ENCODE measurements around the gene DNAJC2.

The DNAJC2 gene

DNA sequence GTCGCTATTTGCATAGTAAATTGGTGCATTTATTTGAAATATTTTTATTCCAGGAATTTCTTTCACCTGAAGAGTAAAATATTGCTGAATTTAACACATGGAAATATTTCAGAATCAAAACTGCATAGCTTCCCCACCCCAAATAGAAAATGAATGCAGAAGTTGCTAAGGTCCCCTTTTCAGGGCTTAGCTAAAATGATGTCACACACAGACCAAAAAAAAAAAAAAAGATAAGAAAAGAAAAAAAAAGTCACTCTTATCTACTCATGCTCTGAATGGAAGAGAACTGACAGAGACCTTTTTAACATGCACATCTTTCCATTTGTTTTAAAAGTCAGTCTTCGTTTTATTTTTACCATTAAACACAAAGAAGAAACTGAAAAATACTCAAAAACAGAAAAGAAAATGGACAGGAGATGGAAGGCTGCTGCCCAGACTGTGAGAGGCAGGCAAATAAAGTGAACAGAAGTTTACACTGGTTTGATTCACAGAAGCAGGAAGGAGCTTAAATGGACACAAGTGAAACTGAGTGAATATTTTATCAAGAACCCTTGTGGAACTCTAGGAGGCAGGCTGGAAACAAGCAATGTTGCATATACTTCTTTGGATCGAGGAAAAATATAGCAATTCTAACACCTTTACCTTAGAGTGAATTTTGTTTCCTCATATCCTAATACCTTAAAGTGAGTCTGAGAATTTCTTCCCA, 34.9 kb upstream of the DNAJC2 start:
- H3K36me3 ChIP-seq (ENCODE audit: control insufficient read depth, insufficient read depth, low read length), result no peaks in the 10 kb centered on the region
- H3K4me1 ChIP-seq (ENCODE audit: control insufficient read depth, insufficient read depth, low read length), result no peaks in the 10 kb centered on the region
- H3K9me3 ChIP-seq (ENCODE audit: control insufficient read depth, low read length), result no peaks in the 10 kb centered on the region
- H3K27ac ChIP-seq (ENCODE audit: insufficient read depth, low read depth, low read length, poor library complexity, severe bottlenecking), result no peak overlapping the region
- H3K27me3 ChIP-seq (ENCODE audit: control insufficient read depth, insufficient read depth, low read length, poor library complexity, severe bottlenecking), result no peaks in the 10 kb centered on the region
- WGBS, 2 experiments, result 82 to 91% methylated on average over 2 of the region's 3 CpGs
- H3K4me3 ChIP-seq (ENCODE audit: insufficient read depth, low read depth, low read length), result no peak overlapping the region

DNA sequence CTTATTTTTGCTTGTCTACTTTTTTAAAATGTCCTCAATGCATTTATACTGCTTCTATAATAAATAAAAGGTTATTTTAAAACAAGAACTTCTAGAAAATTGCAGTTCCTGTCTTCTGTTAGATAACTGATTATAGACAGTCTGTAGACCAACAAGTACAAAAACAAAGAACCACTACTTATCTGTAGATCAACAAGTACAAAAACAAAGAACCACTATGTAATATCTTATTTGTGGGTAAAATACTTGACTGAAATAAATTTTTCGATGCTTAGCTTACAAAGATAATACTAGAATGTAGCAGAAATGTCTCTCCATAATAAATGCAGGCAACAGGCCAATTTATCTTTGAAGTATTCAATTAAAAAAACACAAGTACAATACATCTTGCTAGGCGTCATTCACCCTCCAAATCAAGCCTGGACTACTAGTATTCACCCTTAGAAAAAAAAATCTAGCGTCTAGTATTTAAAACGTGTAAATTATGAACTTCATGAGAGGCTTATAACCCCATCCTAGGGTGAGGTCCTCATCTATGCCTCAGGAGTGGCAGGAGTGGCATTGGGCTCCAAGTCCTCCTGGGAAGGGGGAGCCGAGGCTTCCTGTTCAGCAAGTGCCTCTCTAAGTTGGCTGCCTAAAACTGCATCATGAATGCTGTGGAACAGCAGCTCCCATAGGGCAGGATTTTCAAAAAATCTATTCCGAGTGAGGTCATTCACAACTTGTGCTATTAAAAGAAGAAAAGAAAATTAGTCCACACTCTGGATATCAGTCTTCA, 29.5 kb upstream of the DNAJC2 start:
- Histone ChIP-seq H3K4me1 (ENCODE audit: control insufficient read depth, insufficient read depth, low read length) (no peaks in the 10 kb centered on the region), H3K36me3 (ENCODE audit: control insufficient read depth, insufficient read depth, low read length) (peaks cover 4% of the 10 kb centered on the region), H3K27me3 (ENCODE audit: control insufficient read depth, insufficient read depth, low read length, poor library complexity, severe bottlenecking) (no peaks in the 10 kb centered on the region), H3K27ac (ENCODE audit: insufficient read depth, low read depth, low read length, poor library complexity, severe bottlenecking) (no peak overlapping the region), H3K9me3 (ENCODE audit: control insufficient read depth, low read length) (no peaks in the 10 kb centered on the region), H3K4me3 (ENCODE audit: insufficient read depth, low read depth, low read length) (no peak overlapping the region)
- 73 to 90% methylated on average over 5 to 6 of the region's 6 CpGs for WGBS, 2 experiments

DNA sequence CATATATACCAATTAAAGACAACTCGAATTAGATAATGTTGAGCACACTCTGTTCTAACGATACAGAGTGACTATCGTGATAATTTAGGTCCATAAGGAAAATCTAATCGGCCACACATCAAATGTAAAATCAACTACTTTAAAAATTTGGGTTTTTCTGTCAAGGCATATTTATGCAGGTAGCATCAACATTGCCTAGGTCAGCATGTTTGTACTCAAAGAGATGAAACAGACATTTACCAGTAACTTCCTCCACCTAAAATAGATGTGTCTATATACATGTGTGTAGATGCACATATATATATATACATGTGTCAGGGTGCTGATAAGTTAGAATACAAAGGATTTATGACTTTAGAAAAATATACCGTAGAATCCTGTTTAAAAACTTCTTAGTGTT, 24.9 kb upstream of the DNAJC2 start:
- 94 to 96% methylated on average over 5 of the region's 5 CpGs for WGBS, 2 experiments

DNA sequence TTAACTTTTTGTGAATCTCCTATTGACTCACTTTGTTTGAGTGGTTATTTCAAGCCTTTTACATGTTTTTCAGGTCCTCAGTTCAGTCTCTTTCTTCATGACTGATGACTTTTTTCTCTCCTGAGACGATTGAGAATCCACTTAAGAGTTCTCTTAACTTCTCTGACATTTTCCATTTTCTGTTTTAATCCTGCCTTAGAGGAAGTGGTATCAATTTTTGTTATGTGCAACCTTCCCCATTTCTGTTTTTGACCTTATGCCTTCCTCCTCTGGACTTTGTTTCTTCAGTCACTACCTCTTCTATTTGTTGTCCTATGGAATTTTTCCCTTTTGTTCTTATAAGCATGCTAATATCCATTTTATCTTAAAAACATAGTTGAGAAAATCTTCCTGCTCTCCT, 5.2 kb upstream of the DNAJC2 start:
- H3K4me3 ChIP-seq (ENCODE audit: insufficient read depth, low read depth, low read length), result no peak overlapping the region
- no peak overlapping the region for H3K27ac ChIP-seq (ENCODE audit: insufficient read depth, low read depth, low read length, poor library complexity, severe bottlenecking)
- H3K36me3 ChIP-seq (ENCODE audit: control insufficient read depth, insufficient read depth, low read length), result peaks cover 12% of the 10 kb centered on the region
- WGBS, 2 experiments, result 82 to 96% methylated on average over 1 of the region's 1 CpG
- peaks cover 5% of the 10 kb centered on the region for H3K4me1 ChIP-seq (ENCODE audit: control insufficient read depth, insufficient read depth, low read length)
- H3K27me3 ChIP-seq (ENCODE audit: control insufficient read depth, insufficient read depth, low read length, poor library complexity, severe bottlenecking), result no peaks in the 10 kb centered on the region
- no peaks in the 10 kb centered on the region for H3K9me3 ChIP-seq (ENCODE audit: control insufficient read depth, low read length)

More for the DNA sequence above, 24.9 kb upstream of the DNAJC2 start:
- H3K27me3 ChIP-seq (ENCODE audit: control insufficient read depth, insufficient read depth, low read length, poor library complexity, severe bottlenecking), result no peaks in the 10 kb centered on the region
- H3K27ac ChIP-seq (ENCODE audit: insufficient read depth, low read depth, low read length, poor library complexity, severe bottlenecking), result no peak overlapping the region
- no peak overlapping the region for H3K4me3 ChIP-seq (ENCODE audit: insufficient read depth, low read depth, low read length)
- H3K4me1 ChIP-seq (ENCODE audit: control insufficient read depth, insufficient read depth, low read length), result no peaks in the 10 kb centered on the region
- peaks cover 34% of the 10 kb centered on the region for H3K36me3 ChIP-seq (ENCODE audit: control insufficient read depth, insufficient read depth, low read length)
- no peaks in the 10 kb centered on the region for H3K9me3 ChIP-seq (ENCODE audit: control insufficient read depth, low read length)

DNA sequence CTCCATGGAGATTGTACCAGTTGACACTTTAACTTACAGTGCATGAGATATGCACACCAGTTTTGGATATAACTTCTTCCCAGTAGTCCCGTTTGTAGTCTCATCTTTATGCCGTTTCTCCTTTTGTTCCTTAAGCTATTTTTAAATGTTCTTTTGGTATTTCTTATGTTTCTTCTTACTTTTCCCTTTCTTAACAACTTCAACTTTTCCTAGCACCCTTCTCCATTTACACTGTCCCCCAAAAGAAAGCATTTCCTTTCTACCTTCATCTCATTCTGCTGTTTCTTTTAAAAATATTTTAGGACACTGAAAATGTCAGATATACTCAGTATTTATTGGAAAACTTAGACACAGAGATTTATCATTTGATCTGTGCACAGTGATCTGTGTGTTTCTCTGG, 4.4 kb upstream of the DNAJC2 start:
- Histone ChIP-seq H3K9me3 (ENCODE audit: control insufficient read depth, low read length) (no peaks in the 10 kb centered on the region), H3K4me1 (ENCODE audit: control insufficient read depth, insufficient read depth, low read length) (peaks cover 5% of the 10 kb centered on the region), H3K4me3 (ENCODE audit: insufficient read depth, low read depth, low read length) (no peak overlapping the region), H3K27ac (ENCODE audit: insufficient read depth, low read depth, low read length, poor library complexity, severe bottlenecking) (no peak overlapping the region), H3K27me3 (ENCODE audit: control insufficient read depth, insufficient read depth, low read length, poor library complexity, severe bottlenecking) (no peaks in the 10 kb centered on the region), H3K36me3 (ENCODE audit: control insufficient read depth, insufficient read depth, low read length) (peaks cover 7% of the 10 kb centered on the region)
- 89 to 94% methylated on average over 2 of the region's 2 CpGs for WGBS, 2 experiments

DNA sequence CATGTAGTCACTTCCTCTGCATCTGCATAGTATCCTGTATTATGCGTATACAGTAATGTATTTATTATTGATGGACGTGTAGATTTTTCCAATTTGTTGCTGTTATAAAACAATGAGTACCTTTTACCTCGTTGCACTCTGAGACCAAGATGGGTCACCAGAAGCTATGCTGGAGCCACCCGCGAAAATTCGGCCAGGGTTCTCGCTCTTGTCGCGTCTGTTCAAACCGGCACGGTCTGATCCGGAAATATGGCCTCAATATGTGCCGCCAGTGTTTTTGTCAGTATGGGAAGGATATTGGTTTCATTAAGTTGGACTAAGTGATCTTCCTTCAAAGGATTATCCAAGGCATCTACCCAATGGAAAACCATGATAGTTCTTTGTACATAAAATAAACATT, 3.9 kb upstream of the DNAJC2 start:
- Histone ChIP-seq H3K9me3 (ENCODE audit: control insufficient read depth, low read length) (no peaks in the 10 kb centered on the region), H3K4me1 (ENCODE audit: control insufficient read depth, insufficient read depth, low read length) (peaks cover 5% of the 10 kb centered on the region), H3K27me3 (ENCODE audit: control insufficient read depth, insufficient read depth, low read length, poor library complexity, severe bottlenecking) (no peaks in the 10 kb centered on the region), H3K36me3 (ENCODE audit: control insufficient read depth, insufficient read depth, low read length) (peaks cover 7% of the 10 kb centered on the region), H3K4me3 (ENCODE audit: insufficient read depth, low read depth, low read length) (peak overlapping the region; percentile 86), H3K27ac (ENCODE audit: insufficient read depth, low read depth, low read length, poor library complexity, severe bottlenecking) (no peak overlapping the region)
- WGBS, 2 experiments, result 22 to 25% methylated on average over 12 to 13 of the region's 13 CpGs

DNA sequence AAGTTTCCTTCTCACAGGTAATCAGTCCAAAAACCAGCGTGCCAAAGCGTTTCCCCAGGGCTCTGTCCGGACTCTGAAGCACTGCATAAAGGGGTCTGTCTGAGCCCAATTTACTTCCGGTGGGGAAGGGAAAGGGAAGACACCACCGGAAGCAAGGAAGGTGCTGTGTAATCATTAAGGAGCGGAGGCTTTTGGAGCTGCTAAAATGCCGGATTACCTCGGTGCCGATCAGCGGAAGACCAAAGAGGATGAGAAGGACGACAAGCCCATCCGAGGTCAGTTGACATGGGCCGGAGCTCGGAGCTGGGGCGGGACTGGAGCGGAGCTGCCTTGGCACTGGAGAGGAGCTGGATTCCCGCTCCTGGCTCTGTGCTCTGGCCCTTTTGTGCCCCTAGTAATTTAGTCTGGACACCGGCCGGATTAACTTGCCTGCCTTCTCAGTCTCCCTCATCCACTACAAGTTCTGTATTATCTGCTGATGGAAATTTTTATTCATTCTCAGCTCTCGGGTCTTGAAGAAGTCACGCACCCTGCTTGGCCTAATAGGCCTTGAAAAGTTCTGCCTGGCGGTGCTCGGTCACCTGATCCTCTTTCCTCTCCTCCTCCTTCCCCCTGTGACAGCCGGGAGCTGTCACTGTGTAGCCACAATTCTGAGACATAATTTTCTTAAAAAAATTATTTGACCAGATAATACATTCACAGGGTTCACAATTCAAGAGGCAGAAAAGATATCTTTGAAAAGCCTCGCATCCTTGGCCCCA, 3.1 kb upstream of the DNAJC2 start, which contains the start of gene PSMC2:
PSMC2 (plus strand) TSS at position 137 of the 761 bp plus-strand sequence; CDS start at position 206, 69 bp downstream.
- Histone ChIP-seq H3K27ac (ENCODE audit: insufficient read depth, low read depth, low read length, poor library complexity, severe bottlenecking) (peak within 1 kb of the TSS; percentile 74), H3K4me1 (ENCODE audit: control insufficient read depth, insufficient read depth, low read length) (peaks cover 5% of the 10 kb centered on the region), H3K9me3 (ENCODE audit: control insufficient read depth, low read length) (no peaks in the 10 kb centered on the region), H3K36me3 (ENCODE audit: control insufficient read depth, insufficient read depth, low read length) (peaks cover 3% of the 10 kb centered on the region), H3K4me3 (ENCODE audit: insufficient read depth, low read depth, low read length) (peak within 1 kb of the TSS; percentile 86), H3K27me3 (ENCODE audit: control insufficient read depth, insufficient read depth, low read length, poor library complexity, severe bottlenecking) (no peaks in the 10 kb centered on the region)
- 1% methylated on average over 25 of the region's 25 CpGs for WGBS, 2 experiments

DNA sequence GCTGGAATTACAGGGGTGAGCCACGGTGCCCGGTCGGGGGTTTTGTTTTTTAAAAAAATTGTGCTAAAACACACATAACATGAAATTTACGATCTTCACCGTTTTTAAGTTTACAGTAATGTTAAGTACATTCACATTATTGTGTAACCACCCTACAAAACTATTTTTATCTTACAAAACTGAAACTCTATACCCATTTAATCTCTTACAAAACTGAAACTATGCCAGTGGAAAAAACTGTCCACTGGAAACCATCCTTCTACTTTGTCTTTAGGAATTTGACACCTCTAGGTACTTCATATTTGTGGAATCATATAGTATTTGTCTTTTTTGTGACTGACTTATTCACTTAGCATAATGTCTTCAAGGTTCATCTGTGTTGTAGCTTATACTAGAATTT, 1.8 kb upstream of the DNAJC2 start:
- Histone ChIP-seq H3K9me3 (ENCODE audit: control insufficient read depth, low read length) (no peaks in the 10 kb centered on the region), H3K4me3 (ENCODE audit: insufficient read depth, low read depth, low read length) (no peak overlapping the region), H3K4me1 (ENCODE audit: control insufficient read depth, insufficient read depth, low read length) (peaks cover 5% of the 10 kb centered on the region), H3K36me3 (ENCODE audit: control insufficient read depth, insufficient read depth, low read length) (peaks cover 2% of the 10 kb centered on the region), H3K27ac (ENCODE audit: insufficient read depth, low read depth, low read length, poor library complexity, severe bottlenecking) (no peak overlapping the region), H3K27me3 (ENCODE audit: control insufficient read depth, insufficient read depth, low read length, poor library complexity, severe bottlenecking) (no peaks in the 10 kb centered on the region)
- WGBS, 2 experiments, result 95 to 100% methylated on average over 5 of the region's 5 CpGs

DNA sequence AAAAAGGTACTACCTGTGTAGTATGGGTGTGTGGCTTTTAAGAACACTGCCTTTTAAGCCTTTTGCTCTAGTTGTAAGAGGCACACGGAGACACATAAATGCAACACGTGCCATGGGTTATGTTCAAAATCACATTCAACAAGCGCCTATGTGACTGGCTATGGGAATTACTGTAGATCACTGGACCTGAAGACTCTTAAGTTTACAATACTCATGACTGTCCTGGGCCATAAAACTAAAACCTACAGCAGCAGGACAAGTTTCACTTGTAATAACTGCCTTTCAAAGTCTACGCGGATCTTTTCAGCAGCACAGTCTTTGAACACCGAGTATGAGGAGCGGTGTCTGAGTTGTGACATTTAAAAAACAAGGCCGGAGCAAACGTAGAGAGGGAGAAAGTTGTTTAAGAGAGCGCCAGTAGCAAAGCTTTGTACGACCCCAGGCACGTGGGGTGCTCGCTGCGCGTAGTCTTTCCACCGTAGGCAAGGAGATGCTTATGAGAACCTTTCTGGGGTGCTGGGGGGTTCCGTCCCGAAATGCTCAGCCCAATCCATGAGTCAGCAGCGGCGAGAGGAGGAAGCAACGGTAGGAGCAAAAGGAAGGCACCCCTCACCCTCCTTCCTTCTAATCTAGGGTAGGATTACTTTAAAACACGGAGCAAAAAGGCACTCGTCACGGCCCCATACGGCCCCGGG, 662 bp downstream of the DNAJC2 start:
- 2% methylated on average over 23 to 26 of the region's 26 CpGs for WGBS, 2 experiments
- Histone ChIP-seq H3K4me3 (ENCODE audit: insufficient read depth, low read depth, low read length) (peak overlapping the region; percentile 79), H3K9me3 (ENCODE audit: control insufficient read depth, low read length) (no peaks in the 10 kb centered on the region), H3K27me3 (ENCODE audit: control insufficient read depth, insufficient read depth, low read length, poor library complexity, severe bottlenecking) (no peaks in the 10 kb centered on the region), H3K27ac (ENCODE audit: insufficient read depth, low read depth, low read length, poor library complexity, severe bottlenecking) (no peak overlapping the region), H3K36me3 (ENCODE audit: control insufficient read depth, insufficient read depth, low read length) (peaks cover 9% of the 10 kb centered on the region), H3K4me1 (ENCODE audit: control insufficient read depth, insufficient read depth, low read length) (peaks cover 1% of the 10 kb centered on the region)

Data from ectodermal cell (in vitro differentiated cells).